Astrocyte of the cerebellum (primary cell): Measurements from ENCODE around the gene GRWD1.

Source experiments
- DNase-seq: peaks from one replicate; pipeline ENCODE4 v3.0.0-alpha.2; 2011; ENCODE audit warnings: low read depth
- H3K4me3 ChIP-seq: 2 replicates; pipeline ENCODE4 v1.5.1; 2011; ENCODE audit warnings: mild to moderate bottlenecking, low read depth, low read length, moderate library complexity
- CTCF ChIP-seq: IDR thresholded peaks from 2 replicates; pipeline ENCODE4 v1.5.1; 2012; ENCODE audit warnings: low read length, low read depth, moderate library complexity, mild to moderate bottlenecking; ENCODE audit errors: missing control alignments
- in situ Hi-C: cut with HindIII; loops from 2 replicates; pipeline ENCODE4 v1.10.0; 2017; ENCODE audit warnings: low sequenced_read_pairs

The GRWD1 gene

GRCh38 chr19:48477067-48477685 is 31.4 kb downstream of the GRWD1 start:
- in situ Hi-C loops = no loop called here
- DNase-seq = no peak
- no peak for TF ChIP-seq CTCF
- no peak overlapping the region for H3K4me3 ChIP-seq

GRCh38 chr19:48477698-48478338 is 32.0 kb downstream of the GRWD1 start:
- in situ Hi-C loops = no loop called here
- DNase-seq = no peak
- no peak overlapping the region for H3K4me3 ChIP-seq
- TF ChIP-seq CTCF = no peak

- no peak overlapping the region for H3K4me3 ChIP-seq
- in situ Hi-C loops = no loop called here
These were observed 32.8 kb downstream of the GRWD1 start for GRCh38 chr19:48478339-48479256.

GRCh38 chr19:48479686-48480085 is 33.9 kb downstream of the GRWD1 start:
- no peak overlapping the region for H3K4me3 ChIP-seq
- no peak for TF ChIP-seq CTCF
- in situ Hi-C loops = no loop called here
- no peak for DNase-seq

More at GRCh38 chr19:48478339-48479256, 32.8 kb downstream of the GRWD1 start:
- no peak for TF ChIP-seq CTCF
- no peak for DNase-seq

GRCh38 chr19:48480183-48480557 is 34.4 kb downstream of the GRWD1 start:
- peak overlapping the region; percentile 41 for H3K4me3 ChIP-seq
- in situ Hi-C loops = no loop called here
- no peak for DNase-seq
- TF ChIP-seq CTCF = no peak
